Measurements from ENCODE around the gene POGZ.

Gene POGZ

GRCh38 chr1:151459331-151460046, at the start of gene POGZ:
Gene POGZ (minus strand): TSS chr1:151459494. CDS start chr1:151442204, 17,290 bp downstream.
- peak; percentile 87 to 92 for DNase-seq (ENCODE audit: low read depth in 2 of 2, low spot score in 1 of 2)

GRCh38 chr1:151508833-151509232, 49.5 kb upstream of the POGZ start:
- no peak for DNase-seq (ENCODE audit: low read depth in 2 of 2, low spot score in 1 of 2)

GRCh38 chr1:151504759-151505158, 45.5 kb upstream of the POGZ start:
- DNase-seq (ENCODE audit: low read depth in 2 of 2, low spot score in 1 of 2): no peak

- no peak for DNase-seq (ENCODE audit: low read depth in 2 of 2, low spot score in 1 of 2)
Observed at GRCh38 chr1:151504252-151504651, 45.0 kb upstream of the POGZ start.

- DNase-seq (ENCODE audit: low read depth in 2 of 2, low spot score in 1 of 2): no peak
Observed at GRCh38 chr1:151502859-151503780, 43.8 kb upstream of the POGZ start.

- DNase-seq (ENCODE audit: low read depth in 2 of 2, low spot score in 1 of 2): no peak
Observed at GRCh38 chr1:151502035-151502700, 42.9 kb upstream of the POGZ start.

GRCh38 chr1:151501474-151501873, 42.2 kb upstream of the POGZ start:
- no peak for DNase-seq (ENCODE audit: low read depth in 2 of 2, low spot score in 1 of 2)

- no peak for DNase-seq (ENCODE audit: low read depth in 2 of 2, low spot score in 1 of 2)
Observed at GRCh38 chr1:151499930-151500329, 40.6 kb upstream of the POGZ start.

- DNase-seq (ENCODE audit: low read depth in 2 of 2, low spot score in 1 of 2): no peak
Observed at GRCh38 chr1:151499365-151499764, 40.1 kb upstream of the POGZ start.

- DNase-seq (ENCODE audit: low read depth in 2 of 2, low spot score in 1 of 2): no peak
Observed at GRCh38 chr1:151495316-151495715, 36.0 kb upstream of the POGZ start.

GRCh38 chr1:151494741-151495281, 35.5 kb upstream of the POGZ start:
- no peak for DNase-seq (ENCODE audit: low read depth in 2 of 2, low spot score in 1 of 2)

- DNase-seq (ENCODE audit: low read depth in 2 of 2, low spot score in 1 of 2): no peak
Observed at GRCh38 chr1:151493042-151493441, 33.7 kb upstream of the POGZ start.

GRCh38 chr1:151492120-151492519, 32.8 kb upstream of the POGZ start:
- DNase-seq (ENCODE audit: low read depth in 2 of 2, low spot score in 1 of 2): no peak

GRCh38 chr1:151491641-151492040, 32.3 kb upstream of the POGZ start:
- DNase-seq (ENCODE audit: low read depth in 2 of 2, low spot score in 1 of 2): no peak

GRCh38 chr1:151486557-151486956, 27.3 kb upstream of the POGZ start:
- no peak for DNase-seq (ENCODE audit: low read depth in 2 of 2, low spot score in 1 of 2)

- DNase-seq (ENCODE audit: low read depth in 2 of 2, low spot score in 1 of 2): no peak
Observed at GRCh38 chr1:151485685-151486255, 26.5 kb upstream of the POGZ start.

- no peak for DNase-seq (ENCODE audit: low read depth in 2 of 2, low spot score in 1 of 2)
Observed at GRCh38 chr1:151482017-151482416, 22.7 kb upstream of the POGZ start.

GRCh38 chr1:151479462-151479861, 20.2 kb upstream of the POGZ start:
- no peak for DNase-seq (ENCODE audit: low read depth in 2 of 2, low spot score in 1 of 2)

GRCh38 chr1:151478923-151479322, 19.6 kb upstream of the POGZ start:
- DNase-seq (ENCODE audit: low read depth in 2 of 2, low spot score in 1 of 2): no peak

- DNase-seq (ENCODE audit: low read depth in 2 of 2, low spot score in 1 of 2): no peak
Observed at GRCh38 chr1:151478140-151478812, 19.0 kb upstream of the POGZ start.

- no peak for DNase-seq (ENCODE audit: low read depth in 2 of 2, low spot score in 1 of 2)
Observed at GRCh38 chr1:151477066-151477465, 17.8 kb upstream of the POGZ start.

Data from stimulated activated CD8-positive, alpha-beta memory T cell treated with anti-CD3 and anti-CD28 coated beads, Interleukin-4, amount 100 ng/mL, for 4 hours (primary cell).